ENCODE results near the gene FNIP1.
"Not testable (repeated sequence)": the region's sequence is repeated elsewhere in the genome, so short reads cannot be mapped to it uniquely, and the experiment has no call there.

FNIP1 gene

DNA sequence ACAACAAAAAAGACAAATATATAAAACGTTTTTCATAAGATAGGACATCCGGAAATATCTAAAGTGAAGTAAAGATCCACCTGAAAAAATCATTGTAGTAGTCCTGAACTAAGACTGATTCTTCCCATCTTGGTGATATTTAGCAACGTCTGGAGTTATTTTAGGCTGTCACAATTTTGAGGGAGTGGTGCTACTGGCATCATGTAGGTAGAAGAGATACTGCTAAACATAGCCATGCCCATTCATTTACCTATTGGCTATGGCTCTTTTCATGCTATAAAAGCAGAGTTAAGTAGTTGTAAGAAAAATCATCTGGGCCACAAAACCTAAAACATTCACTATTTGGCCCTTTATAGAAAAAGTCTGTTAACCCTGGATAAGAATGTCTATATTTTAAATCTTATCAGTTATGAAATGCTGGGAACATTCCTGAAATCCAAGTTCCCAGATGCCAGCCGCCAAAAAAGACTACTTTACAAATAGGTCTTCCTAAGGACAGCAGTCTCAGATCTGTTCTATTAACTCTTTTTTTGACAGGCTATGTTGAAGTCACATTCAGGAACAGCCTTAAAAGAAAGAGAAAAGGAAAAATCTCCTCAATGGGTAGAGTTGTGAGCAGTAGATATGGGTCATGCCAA, 188.8 kb downstream of the FNIP1 start:
- DNase-seq (ENCODE audit: low spot score): no peak

DNA sequence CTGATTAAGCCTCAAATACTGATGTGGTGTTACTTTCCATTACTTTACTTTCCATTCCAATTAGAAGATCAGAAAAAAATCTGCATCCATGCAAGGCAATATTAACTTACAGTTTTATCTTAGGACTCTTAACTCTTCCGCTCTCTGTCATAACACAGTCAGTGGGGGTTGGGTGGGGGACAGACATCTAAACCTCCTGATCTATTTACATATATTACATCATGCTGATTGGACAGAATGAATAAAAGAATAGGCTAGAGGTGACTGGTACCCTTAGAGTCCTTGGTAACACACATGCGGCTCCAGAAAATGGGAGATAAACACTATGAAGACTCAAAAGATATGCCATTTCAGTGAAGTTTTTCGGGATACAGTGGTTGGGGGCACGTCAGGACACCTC, 189.4 kb downstream of the FNIP1 start:
- no peak for DNase-seq (ENCODE audit: low spot score)

DNA sequence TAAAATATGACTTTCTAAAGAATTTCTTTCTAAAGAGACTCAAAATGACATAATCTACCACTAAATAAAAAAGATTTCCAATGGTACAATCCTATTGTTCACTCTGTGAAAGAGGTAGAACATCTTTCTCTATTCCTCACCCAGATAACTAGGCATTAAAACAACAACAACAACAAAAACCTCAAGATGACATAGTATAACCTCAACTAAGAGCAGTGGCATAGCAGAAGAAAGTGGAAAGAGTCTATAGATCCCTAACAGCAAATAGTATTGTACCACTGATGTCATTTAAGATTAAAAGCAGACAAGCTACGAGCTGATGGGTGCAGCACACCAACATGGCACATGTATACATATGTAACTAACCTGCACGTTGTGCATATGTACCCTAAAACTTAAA, 191.7 kb downstream of the FNIP1 start:
- no peak for DNase-seq (ENCODE audit: low spot score)

- no peak for DNase-seq (ENCODE audit: low spot score)
Observed at GRCh38 chr5:131595088-131596033, 201.5 kb downstream of the FNIP1 start.

DNA sequence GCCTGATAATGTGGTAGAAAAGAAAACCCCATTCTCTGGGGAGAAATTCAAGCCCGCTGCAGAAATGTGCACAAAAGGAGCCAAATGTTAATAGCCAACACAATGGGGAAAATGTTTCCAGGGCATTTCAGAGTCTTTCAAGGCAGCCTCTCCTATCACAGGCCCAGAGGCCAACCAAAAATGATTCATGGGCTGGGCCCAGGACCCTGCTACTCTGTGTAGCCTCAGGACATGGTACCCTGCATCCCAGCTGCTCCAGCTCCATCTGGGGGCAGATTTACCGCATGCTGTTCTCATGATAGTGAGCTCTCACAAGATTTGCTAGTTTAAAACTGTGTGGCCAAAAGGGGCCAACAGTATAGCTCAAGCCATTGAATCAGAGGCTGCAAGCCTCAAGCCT, 202.9 kb downstream of the FNIP1 start:
- no peak for DNase-seq (ENCODE audit: low spot score)

DNA sequence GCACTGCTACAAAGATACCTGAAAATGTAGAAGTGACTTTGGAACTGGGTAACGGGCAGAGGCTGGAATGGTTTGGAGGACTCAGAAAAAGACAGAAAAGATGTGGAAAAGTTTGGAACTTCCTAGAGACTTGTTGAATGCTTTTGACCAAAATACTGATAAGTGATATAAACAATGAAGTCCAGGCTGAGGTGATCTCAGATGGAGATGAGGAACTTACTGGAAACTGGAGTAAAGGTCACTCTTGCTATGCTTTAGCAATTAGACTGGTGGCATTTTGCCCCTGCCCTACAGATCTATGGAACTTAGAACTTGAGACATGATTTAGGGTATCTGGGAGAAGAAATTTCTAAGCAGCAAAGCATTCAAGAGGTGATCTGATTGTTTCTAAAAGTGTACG, 203.4 kb downstream of the FNIP1 start:
- DNase-seq (ENCODE audit: low spot score): not testable (repeated sequence)
